Left cardiac atrium (tissue), 4 donors: ENCODE results near the gene NFAM1. TPM values are rescaled to one million over a fixed set of nuclear protein-coding genes. Genes with fewer than 3 reads are reported as not detected.

Source experiments
- ATAC-seq, 2 donors: fragments of 200-7000 bp; cut with Tn5 transposase; one replicate each; pipeline ENCODE4 v1.9.1; 2020; ENCODE audit warnings: mild to moderate bottlenecking in 2 of 2, moderate library complexity in 2 of 2
- DNase-seq: peaks from one replicate; pipeline ENCODE4 v3.0.0-alpha.2; 2020
- intact Hi-C, 2 donors: fragments of 100-400 bp; cut with DNase I; formaldehyde crosslinking; loops; one replicate each; pipeline versions ENCODE4 v1.14.1 to v1.15.1; 2022 to 2023
- long read RNA-seq: library from polyadenylated mRNA; unstranded; transcript quantifications from one replicate; pipeline ENCODE4 v2.0.0, GENCODE V29; 2021
- total RNA-seq, 2 donors: library from RNA; stranded (reverse); fragmentation: NEBNext Ultra II Directional; extraction: Animal tissue kit (Norgen Biotek cat#: 25700); gene quantifications; one replicate each; pipeline ENCODE4 v1.2.1, GENCODE V29; 2021
- donor health status: DM: no; HTN: yes; CAD: no.
- donor health status: DM: no; HTN: yes; CAD: no; lungs with severe emphysema.
- donor health status: DM: yes; HTN: yes; CAD: no.
- donor health status: Dilated cardiomyopathy.

NFAM1 gene, protein sequence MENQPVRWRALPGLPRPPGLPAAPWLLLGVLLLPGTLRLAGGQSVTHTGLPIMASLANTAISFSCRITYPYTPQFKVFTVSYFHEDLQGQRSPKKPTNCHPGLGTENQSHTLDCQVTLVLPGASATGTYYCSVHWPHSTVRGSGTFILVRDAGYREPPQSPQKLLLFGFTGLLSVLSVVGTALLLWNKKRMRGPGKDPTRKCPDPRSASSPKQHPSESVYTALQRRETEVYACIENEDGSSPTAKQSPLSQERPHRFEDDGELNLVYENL
- 1 to 10 TPM; 2.6 to 5.1 TPM for total RNA-seq
- long read RNA-seq, result 0 reads

GRCh38 chr22:42432020-42432596 is at the start of gene NFAM1:
TSS of gene NFAM1 (minus strand) at chr22:42432403. CDS start at chr22:42432357, 46 bp downstream.
- ATAC-seq (peak; percentile 34 to 54), DNase-seq (peak; percentile 62)
- intact Hi-C loops, result loop anchor here (10.0 kb wide), 2 partner anchors 157 to 337 kb away; partner anchors contain the start of genes NDUFA6 (in 1 of the 2) and TCF20 (in 1 of the 2)

- DNase-seq, result no peak
- intact Hi-C loops, result no loop called here
- ATAC-seq, result no peak
Observed at GRCh38 chr22:42475122-42475521, 42.9 kb upstream of the NFAM1 start.

DNA sequence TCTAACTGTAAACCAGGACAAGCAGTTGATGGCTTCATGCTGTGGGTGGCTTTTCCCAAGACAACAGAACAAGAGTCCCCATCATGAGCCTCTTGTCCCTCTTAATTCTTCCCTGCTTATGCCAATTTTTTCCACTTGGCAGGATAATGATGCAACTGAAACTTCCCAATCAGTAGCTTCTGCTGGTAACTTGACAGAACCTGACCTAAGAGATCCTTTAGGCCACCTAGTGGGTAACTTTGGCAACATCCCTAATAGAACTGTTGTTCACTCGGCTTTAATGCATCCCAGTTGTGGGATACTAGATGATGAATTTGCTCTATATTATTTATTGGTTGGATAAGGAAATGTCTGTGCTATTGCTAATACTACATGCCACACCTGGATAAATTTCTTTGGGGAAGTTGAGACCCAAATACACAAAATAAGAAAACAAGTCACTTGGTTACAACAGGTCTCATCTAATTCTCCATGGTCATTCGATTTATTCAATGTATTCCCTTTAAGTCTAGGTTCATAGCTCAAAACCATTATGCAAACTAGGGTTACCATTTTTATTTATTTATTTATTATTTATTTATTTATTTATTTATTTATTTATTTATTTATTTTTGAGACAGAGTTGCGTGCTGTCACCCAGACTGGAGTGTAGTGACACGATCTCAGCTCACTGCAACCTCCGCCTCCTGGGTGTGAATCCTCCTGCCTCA is 41.4 kb upstream of the NFAM1 start:
- peak in 1 of 2 donors; percentile 48 for ATAC-seq
- DNase-seq, result no peak
- intact Hi-C loops, result no loop called here

DNA sequence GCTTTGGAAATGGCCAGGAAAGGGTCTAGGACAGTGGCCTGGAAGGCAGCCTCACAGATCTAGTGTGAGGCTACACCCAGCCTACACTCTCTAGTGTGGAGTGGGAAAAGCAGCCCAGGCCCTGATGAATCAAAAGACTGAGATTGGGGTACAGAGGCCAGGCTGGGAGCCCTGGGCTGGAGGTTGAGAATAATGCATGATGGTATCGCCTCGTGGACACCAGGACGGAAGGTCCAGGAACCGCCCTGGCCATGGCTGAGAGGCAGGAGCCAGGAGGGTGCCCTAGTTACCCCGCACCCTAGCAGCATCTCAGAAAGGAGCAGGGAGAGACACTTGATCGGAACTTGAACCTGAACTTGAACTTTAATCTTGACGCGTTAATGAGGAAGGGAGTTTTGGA is 40.5 kb upstream of the NFAM1 start:
- intact Hi-C loops, result no loop called here
- DNase-seq, result no peak
- ATAC-seq, result no peak

- ATAC-seq (no peak), DNase-seq (no peak)
- intact Hi-C loops, result no loop called here
Observed at GRCh38 chr22:42471441-42471840, 39.2 kb upstream of the NFAM1 start.

GRCh38 chr22:42470366-42471082 is 38.3 kb upstream of the NFAM1 start:
- no peak for ATAC-seq
- no peak for DNase-seq
- intact Hi-C loops, result no loop called here

- DNase-seq, result no peak
- intact Hi-C loops, result no loop called here
- ATAC-seq, result no peak
Observed at GRCh38 chr22:42468841-42469240, 36.6 kb upstream of the NFAM1 start.

GRCh38 chr22:42462016-42462415 is 29.8 kb upstream of the NFAM1 start:
- DNase-seq (no peak), ATAC-seq (no peak)
- intact Hi-C loops, result no loop called here

DNA sequence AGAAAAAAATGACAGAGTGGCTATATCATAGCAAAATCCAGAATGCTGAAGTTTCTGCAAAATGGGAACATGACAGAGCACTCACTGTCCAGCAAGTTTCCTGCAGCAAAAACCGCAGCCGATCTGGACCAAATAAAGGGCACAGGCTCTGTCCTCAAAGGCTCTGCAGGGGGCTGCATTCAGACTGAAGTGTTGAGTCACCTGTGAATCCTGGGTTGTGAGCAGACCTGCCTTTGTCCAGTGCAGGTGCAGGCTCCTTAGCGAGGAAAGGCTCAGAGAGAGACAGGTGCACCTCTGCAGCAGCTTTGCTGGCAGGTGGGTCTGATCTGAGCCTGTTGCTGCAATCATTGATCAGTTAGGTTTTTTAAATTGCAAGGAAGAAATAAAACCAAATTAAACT is 29.3 kb upstream of the NFAM1 start:
- intact Hi-C loops, result no loop called here
- DNase-seq (no peak), ATAC-seq (no peak)

GRCh38 chr22:42459287-42460063 is 27.3 kb upstream of the NFAM1 start:
- intact Hi-C loops, result no loop called here

GRCh38 chr22:42452916-42453315 is 20.7 kb upstream of the NFAM1 start:
- intact Hi-C loops, result no loop called here
- DNase-seq, result no peak
- ATAC-seq, result no peak

More at GRCh38 chr22:42459287-42460063, 27.3 kb upstream of the NFAM1 start:
- ATAC-seq, result peak in 1 of 2 donors; percentile 71
- DNase-seq, result no peak

DNA sequence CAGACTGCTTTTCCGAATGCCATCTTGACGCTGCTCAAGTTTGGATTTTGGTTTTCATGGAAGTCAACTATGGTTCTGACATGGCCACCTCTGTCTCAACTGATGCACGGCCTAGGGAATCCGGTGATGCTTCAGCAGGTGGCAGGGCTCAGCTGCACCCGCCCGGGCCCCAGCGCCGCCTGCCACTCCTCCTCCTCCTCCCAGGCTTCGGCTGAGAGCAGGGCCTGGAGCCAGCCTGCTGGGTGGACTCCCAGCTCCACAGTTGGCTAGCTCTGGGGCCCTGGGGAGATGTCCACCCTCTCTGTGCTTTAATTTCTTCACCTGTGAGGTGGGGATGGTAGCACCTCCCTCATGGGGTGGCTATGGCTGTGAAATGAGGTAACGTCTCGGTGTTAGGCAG is 20.3 kb upstream of the NFAM1 start:
- intact Hi-C loops, result no loop called here
- ATAC-seq (no peak), DNase-seq (no peak)

DNA sequence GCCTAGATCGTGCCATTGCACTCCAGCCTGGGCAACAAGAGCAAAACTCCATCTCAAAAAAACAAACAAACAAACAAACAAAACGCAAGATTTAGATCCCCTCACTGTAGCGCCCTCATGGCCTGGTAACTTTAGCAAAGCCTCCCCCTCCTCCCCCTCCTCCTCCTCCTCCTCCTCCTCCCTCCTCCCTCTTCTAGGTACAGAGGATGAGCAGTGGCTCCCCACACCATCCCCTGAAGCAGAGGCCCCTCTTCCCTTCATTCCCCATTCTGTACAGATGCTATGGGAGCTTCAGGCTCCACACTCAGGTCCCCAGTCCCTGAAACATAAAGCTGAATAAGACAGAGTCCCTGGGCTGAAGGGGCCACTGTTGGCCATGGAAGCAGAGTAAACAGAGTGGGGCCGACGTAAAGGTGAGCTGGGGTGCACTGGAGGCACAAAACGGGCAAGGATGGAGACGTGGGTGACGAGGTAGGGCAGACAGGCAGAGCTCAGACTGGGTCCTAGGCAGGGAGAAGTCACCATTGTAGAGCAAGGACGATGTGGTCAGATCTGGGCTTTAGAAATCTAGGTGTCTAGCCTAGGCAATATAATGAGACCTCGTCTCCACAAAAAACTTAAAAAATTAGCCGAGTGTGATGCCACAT is 19.4 kb upstream of the NFAM1 start:
- ATAC-seq (no peak), DNase-seq (no peak)
- intact Hi-C loops, result no loop called here

DNA sequence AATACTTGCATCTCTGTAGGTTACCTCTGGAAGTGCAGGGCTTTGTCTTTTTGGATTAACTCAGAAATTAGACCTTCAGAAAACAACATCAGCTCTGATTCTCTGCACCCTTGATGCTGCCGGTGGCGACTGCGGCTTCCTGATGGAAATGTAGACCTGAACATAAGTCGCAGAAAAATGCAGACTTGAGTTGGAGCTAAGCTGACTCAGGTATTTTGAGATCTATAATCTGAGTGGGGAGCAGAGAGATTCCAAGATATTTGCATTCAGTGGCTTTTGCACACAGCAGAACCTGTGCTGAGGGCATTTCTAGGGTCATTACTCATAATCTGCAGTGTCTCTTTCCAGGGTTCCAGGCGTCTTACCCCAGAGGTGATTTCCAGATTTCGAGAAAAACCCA is 18.7 kb upstream of the NFAM1 start:
- intact Hi-C loops, result no loop called here
- no peak for DNase-seq

GRCh38 chr22:42446151-42446550 is 13.9 kb upstream of the NFAM1 start:
- intact Hi-C loops, result loop anchor here in 1 of 2 donors (10.0 kb wide), 1 partner anchor 481 kb away; the partner anchor contains the start of gene SEPTIN3

More for the DNA sequence above, 18.7 kb upstream of the NFAM1 start:
- ATAC-seq, result no peak

DNA sequence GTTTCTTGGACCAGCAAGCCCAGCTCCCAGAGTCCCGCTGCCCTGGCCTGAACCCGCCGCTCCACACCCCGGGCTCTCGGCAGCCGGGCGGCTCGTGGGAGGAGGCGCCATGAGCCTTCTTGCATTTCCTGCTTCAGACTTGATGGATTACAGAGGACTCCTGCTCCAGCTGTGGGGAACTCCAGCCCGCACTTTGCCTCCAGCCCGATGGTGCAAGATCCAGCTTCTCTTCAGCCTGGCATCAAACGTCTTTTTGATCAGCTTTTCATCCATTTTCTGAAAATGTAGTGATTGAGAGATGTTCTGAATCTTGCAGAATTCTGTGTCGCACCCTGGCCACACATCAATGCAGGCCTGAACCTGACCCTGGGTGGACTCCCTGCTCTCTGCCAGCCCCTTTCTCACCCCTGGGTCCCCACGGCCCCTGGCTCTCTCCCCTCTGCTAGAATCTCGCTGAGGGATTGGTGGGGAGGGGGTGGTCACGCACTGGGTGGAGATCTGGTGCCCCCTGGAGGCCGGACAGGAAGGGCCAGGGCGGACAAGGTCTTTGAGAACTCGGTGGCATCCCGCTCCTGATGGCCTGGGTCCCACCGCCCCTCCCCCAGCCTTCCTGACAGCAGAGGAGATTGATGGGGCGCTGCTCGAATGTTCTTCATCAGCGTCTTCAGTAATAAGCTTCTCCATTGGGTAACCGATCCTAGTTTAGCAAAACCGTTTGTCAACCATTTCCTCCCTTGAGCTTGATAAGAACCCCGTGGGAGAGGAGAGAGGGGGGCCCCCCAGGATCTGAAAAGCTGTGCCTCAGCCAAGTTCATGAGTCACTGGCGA is 12.1 kb upstream of the NFAM1 start:
- DNase-seq, result peak; percentile 83
- intact Hi-C loops, result loop anchor here (5.0 to 10.0 kb wide), 2 partner anchors 479 to 487 kb away; partner anchors contain the start of gene SEPTIN3 (in 1 of the 2)
- peak; percentile 82 to 89 for ATAC-seq

More at GRCh38 chr22:42446151-42446550, 13.9 kb upstream of the NFAM1 start:
- ATAC-seq, result no peak
- DNase-seq, result no peak
